G401.6 (cell line): Measurements from ENCODE around the gene OR5K1.

ENCODE experiments used
- FAIRE-seq: peaks from 2 replicates; lab custom pipeline; 2012; peaks lifted over from hg19 to GRCh38; lab: Jason Lieb, UNC

OR5K1 gene

GRCh38 chr3:98514948-98515347, 51.9 kb downstream of the OR5K1 start:
- no peak for FAIRE-seq

- no peak for FAIRE-seq
Observed at GRCh38 chr3:98518816-98519215, 55.8 kb downstream of the OR5K1 start.

- no peak for FAIRE-seq
Observed at GRCh38 chr3:98519351-98519750, 56.4 kb downstream of the OR5K1 start.

GRCh38 chr3:98521897-98522543, 59.0 kb downstream of the OR5K1 start:
- FAIRE-seq, result no peak
